Heart left ventricle (tissue), 16 donors: ENCODE data around the gene ZIK1. TPM values are rescaled to one million over a fixed set of nuclear protein-coding genes. Genes with fewer than 3 reads are reported as not detected.

Experiments used
- ATAC-seq, 4 donors: fragments of 200-7000 bp; cut with Tn5 transposase; one replicate each; pipeline ENCODE4 v1.9.1; 2020 to 2022; ENCODE audit warnings: moderate library complexity in 4 of 4, mild to moderate bottlenecking in 3 of 4, moderate number of reproducible peaks in 1 of 4
- DNase-seq, 5 donors: peaks; one replicate each; pipeline ENCODE4 v3.0.0-alpha.2; 2020
- H3K27ac ChIP-seq, 12 donors: fragments of 200-600 bp; sonication (generic) in 4 of 12; one replicate each; pipeline versions ENCODE4 v1.5.0 to v1.8.0; 2016 to 2022; ENCODE audit warnings: mild to moderate bottlenecking in 2 of 12
- H3K27me3 ChIP-seq, 9 donors: fragments of 200-600 bp; sonication (generic) in 2 of 9; one replicate each; pipeline versions ENCODE4 v1.5.1 to v1.8.0; 2016 to 2022; ENCODE audit warnings: mild to moderate bottlenecking in 3 of 9
- H3K36me3 ChIP-seq, 9 donors: fragments of 200-600 bp; sonication (generic) in 2 of 9; one replicate each; pipeline versions ENCODE4 v1.5.0 to v1.8.0; 2018 to 2022; ENCODE audit warnings: mild to moderate bottlenecking in 2 of 9
- H3K4me1 ChIP-seq, 12 donors: fragments of 200-600 bp; sonication (generic) in 4 of 12; one replicate each; pipeline versions ENCODE4 v1.5.0 to v1.8.0; 2016 to 2022; ENCODE audit warnings: mild to moderate bottlenecking in 3 of 12
- H3K4me3 ChIP-seq, 12 donors: fragments of 200-600 bp; sonication (generic) in 4 of 12; one replicate each; pipeline versions ENCODE4 v1.5.0 to v1.8.0; 2017 to 2022; ENCODE audit warnings: mild to moderate bottlenecking in 9 of 12, moderate library complexity in 4 of 12
- H3K9me3 ChIP-seq, 12 donors: fragments of 200-600 bp; sonication (generic) in 4 of 12; one replicate each; pipeline versions ENCODE4 v1.5.0 to v1.8.0; 2016 to 2022; ENCODE audit warnings: mild to moderate bottlenecking in 1 of 12
- CTCF ChIP-seq, 12 donors: fragments of 200-600 bp; sonication (generic) in 4 of 12; IDR thresholded peaks; one replicate each; pipeline versions ENCODE4 v1.5.0 to v1.8.0; 2018 to 2022; ENCODE audit warnings: antibody characterized with exemption in 12 of 12, mild to moderate bottlenecking in 5 of 12
- POLR2A ChIP-seq, 2 donors: fragments of 450-650 bp; IDR thresholded peaks; one replicate each; pipeline ENCODE4 v1.6.1; 2017; ENCODE audit warnings: antibody characterized with exemption in 2 of 2, mild to moderate bottlenecking in 2 of 2, moderate library complexity in 2 of 2
- WGBS, 4 donors: extraction: QIAGEN DNeasy Blood & Tissue Kit in 2 of 4; methylation state at CpG; one replicate each; pipeline versions ENCODE4 v1.1.5 to v1.1.7; 2013 to 2018; 5-methylcytosine and 5-hydroxymethylcytosine counted together
- intact Hi-C, 10 donors: fragments of 100-400 bp; cut with DNase I; formaldehyde crosslinking; loops; one replicate each; pipeline versions ENCODE4 v1.11.1 to v1.14.2; 2022
- polyA plus RNA-seq, 2 donors: library from polyadenylated mRNA; stranded (reverse); fragments of 200-250 nt; gene quantifications; one replicate each; pipeline ENCODE4 v1.2.3, GENCODE V29; 2013
- total RNA-seq, 9 donors: library from RNA; depleted of rRNA in 2 of 9; stranded (reverse); fragments of >200 nt in 2 of 9; fragmentation: NEBNext Ultra II Directional in 3 of 9; extraction: Animal tissue kit (Norgen Biotek cat#: 25700) in 3 of 9; gene quantifications; one replicate each; pipeline versions ENCODE4 v1.1.0 to v1.2.4, GENCODE V29; 2016 to 2023
- donor health status: ischemic (EF 13 %, LVEDD 7.1; RV severe dilation, severe dysfunction).
- donor health status: healthy with polysubstance abuse.
- donor health status: DM: no; HTN: yes; CAD: no.
- donor health status: DM: no; HTN: no; CAD: no.
- donor health status: ischemic (EF 25% LVEDD 6.9; RV normal size, moderate dysfunction).
- donor health status: ischemic (EF 25% LVEDD 5.7; RV mildly dilated, moderate dysfunction).
- donor health status: healthy.
- donor health status: DM: yes; HTN: yes; CAD: no.
- donor health status: ischemic (EF 35%, LVEDD 5.7; RV mildly dilated, moderate dysfunction).
- donor health status: nonischemic (EF 11% LVEDD 7.7; RV severe dilation, severe dysfunction).
- donor health status: DM: yes; HTN: yes; CAD: no.
- donor health status: PGD.
- donor health status: ischemic (EF 29% LVEDD 5.4; RV normal size, mild dysfunction).
- donor health status: nonischemic (EF 23%, LVEDD 6.1; RV moderate dilation, normal function).

Gene ZIK1
- total and polyA plus RNA-seq, 11 donors: 1.1 to 8.0 (median 4.4) TPM

- Histone ChIP-seq H3K4me1 (peaks cover 0 to 16% (median 12%) of the 10 kb centered on the region in 12 donors), H3K9me3 (peaks cover 0 to 52% (median 30%) of the 10 kb centered on the region in 12 donors), H3K27me3 (no peaks in the 10 kb centered on the region), H3K27ac (peak overlapping the region in 9 of 12 donors; percentile 78 to 92 (median 85)), H3K36me3 (peaks cover 4 to 54% (median 37%) of the 10 kb centered on the region in 9 donors), H3K4me3 (peak overlapping the region; percentile 68 to 93 (median 86))
- TF ChIP-seq POLR2A (IDR thresholded peaks at IDR 0.05) (no peak), CTCF (IDR thresholded peaks at IDR 0.05) (no peak)
- peak in 2 of 4 donors; percentile 13 to 51 for ATAC-seq
- WGBS, 4 donors: 31 to 46% (median 37%) methylated on average over 6 of the region's 6 CpGs
- intact Hi-C loops: loop anchor here in 3 of 10 donors (1.0 to 2.0 kb wide), 3 partner anchors 19 to 48 kb away; partner anchors contain the start of genes ZNF551 (in 2 of the 3) and ZNF134 (in 1 of the 3)
- no peak for DNase-seq
These were observed 49.8 kb downstream of the ZIK1 start for GRCh38 chr19:57633832-57634131.

- intact Hi-C loops: no loop called here
- WGBS, 4 donors: 87 to 98% (median 95%) methylated on average over 4 of the region's 4 CpGs
- H3K36me3 ChIP-seq: peaks cover 22 to 80% (median 73%) of the 10 kb centered on the region in 9 donors
- no peak overlapping the region for H3K4me3 ChIP-seq
- peaks cover 0 to 78% (median 53%) of the 10 kb centered on the region in 12 donors for H3K9me3 ChIP-seq
- no peak for ATAC-seq
- no peak overlapping the region for H3K27ac ChIP-seq
- TF ChIP-seq CTCF (IDR thresholded peaks at IDR 0.05) (no peak), POLR2A (IDR thresholded peaks at IDR 0.05) (no peak)
- DNase-seq: no peak
- no peaks in the 10 kb centered on the region for H3K27me3 ChIP-seq
- peaks cover 0 to 17% (median 12%) of the 10 kb centered on the region in 12 donors for H3K4me1 ChIP-seq
These were observed 53.4 kb downstream of the ZIK1 start for GRCh38 chr19:57637379-57637778.

DNA sequence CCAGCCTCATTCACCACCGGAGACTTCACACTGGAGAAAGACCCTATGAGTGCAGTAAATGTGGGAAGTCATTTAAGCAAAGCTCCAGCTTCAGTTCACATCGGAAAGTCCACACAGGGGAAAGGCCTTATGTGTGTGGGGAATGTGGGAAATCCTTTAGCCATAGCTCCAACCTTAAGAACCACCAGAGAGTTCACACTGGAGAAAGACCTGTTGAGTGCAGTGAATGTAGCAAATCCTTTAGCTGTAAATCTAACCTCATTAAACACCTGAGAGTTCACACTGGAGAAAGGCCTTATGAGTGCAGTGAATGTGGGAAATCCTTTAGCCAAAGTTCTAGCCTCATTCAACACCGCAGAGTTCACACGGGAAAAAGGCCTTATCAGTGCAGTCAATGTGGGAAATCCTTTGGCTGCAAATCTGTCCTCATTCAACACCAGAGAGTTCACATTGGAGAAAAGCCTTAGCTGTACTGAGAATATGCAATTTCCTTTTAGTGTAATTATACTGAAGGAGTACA lies 57.8 kb downstream of the ZIK1 start:
- Histone ChIP-seq H3K27me3 (no peaks in the 10 kb centered on the region), H3K36me3 (peaks cover 22 to 73% (median 53%) of the 10 kb centered on the region in 9 donors), H3K4me3 (no peak overlapping the region), H3K9me3 (peaks cover 0 to 87% (median 60%) of the 10 kb centered on the region in 12 donors), H3K4me1 (peaks cover 0 to 9% (median 0%) of the 10 kb centered on the region in 12 donors), H3K27ac (no peak overlapping the region)
- ATAC-seq: no peak
- whole genome bisulfite sequencing, 4 donors: 89 to 98% (median 92%) methylated on average over 4 of the region's 4 CpGs
- TF ChIP-seq CTCF (IDR thresholded peaks at IDR 0.05) (no peak), POLR2A (IDR thresholded peaks at IDR 0.05) (no peak)
- intact Hi-C loops: no loop called here
- no peak for DNase-seq

- Histone ChIP-seq H3K27ac (no peak overlapping the region), H3K36me3 (peaks cover 18 to 66% (median 46%) of the 10 kb centered on the region in 9 donors), H3K4me3 (no peak overlapping the region), H3K9me3 (peaks cover 0 to 81% (median 52%) of the 10 kb centered on the region in 12 donors), H3K27me3 (no peaks in the 10 kb centered on the region), H3K4me1 (peaks cover 0 to 9% (median 0%) of the 10 kb centered on the region in 12 donors)
- intact Hi-C loops: no loop called here
- DNase-seq (no peak), ATAC-seq (no peak)
- no peak for TF ChIP-seq CTCF (IDR thresholded peaks at IDR 0.05)
- no peak for TF ChIP-seq POLR2A (IDR thresholded peaks at IDR 0.05)
- 59 to 74% (median 64%) methylated on average over 4 of the region's 4 CpGs for WGBS, 4 donors
These were observed 58.6 kb downstream of the ZIK1 start for GRCh38 chr19:57642396-57643046.

Other genes starting within 250 kb of the ZIK1 start
- 10 to 100 TPM in 4 of 9 donors, 1 to 10 TPM in 5; 7.0 to 14.5 (median 9.7) TPM for gene ZNF304, start 232.9 kb upstream of the ZIK1 start, total RNA-seq
- 1 to 10 TPM; 2.7 to 6.1 TPM for gene ZNF304, start 232.9 kb upstream of the ZIK1 start, polyA plus RNA-seq
- 10 to 100 TPM in 5 of 9 donors, 1 to 10 TPM in 4; 7.4 to 35.0 (median 12.3) TPM for gene TRAPPC2B, start 220.6 kb upstream of the ZIK1 start, total RNA-seq
- 10 to 100 TPM; 34.4 to 35.6 TPM for gene TRAPPC2B, start 220.6 kb upstream of the ZIK1 start, polyA plus RNA-seq
- 1 to 10 TPM; 1.9 to 3.7 (median 2.6) TPM for gene ZNF547, start 220.6 kb upstream of the ZIK1 start, total RNA-seq
- gene ZNF547, start 220.6 kb upstream of the ZIK1 start, polyA plus RNA-seq: 1 to 10 TPM; 1.7 to 2.0 TPM
- 10 to 100 TPM; 11.6 to 20.3 (median 15.3) TPM for gene ZNF548, start 194.3 kb upstream of the ZIK1 start, total RNA-seq
- 10 to 100 TPM in 1 of 2 donors, 1 to 10 TPM in 1; 5.1 to 12.0 TPM for gene ZNF548, start 194.3 kb upstream of the ZIK1 start, polyA plus RNA-seq
- 10 to 100 TPM in 2 of 9 donors, 1 to 10 TPM in 7; 3.9 to 13.5 (median 9.0) TPM for gene ZNF17, start 173.0 kb upstream of the ZIK1 start, total RNA-seq
- 1 to 10 TPM; 3.2 to 8.5 TPM for gene ZNF17, start 173.0 kb upstream of the ZIK1 start, polyA plus RNA-seq
- 1 to 10 TPM; 2.0 to 8.2 (median 3.7) TPM for gene ZNF749, start 148.8 kb upstream of the ZIK1 start, total RNA-seq
- 10 to 100 TPM in 1 of 2 donors, 1 to 10 TPM in 1; 1.2 to 17.4 TPM for gene ZNF749, start 148.8 kb upstream of the ZIK1 start, polyA plus RNA-seq
- gene VN1R1, start 127.0 kb upstream of the ZIK1 start, total RNA-seq: 1 to 10 TPM; 2.1 to 6.2 (median 3.0) TPM
- 1 to 10 TPM; 1.6 to 2.2 TPM for gene VN1R1, start 127.0 kb upstream of the ZIK1 start, polyA plus RNA-seq
- 10 to 100 TPM; 15.7 to 30.1 (median 24.1) TPM for gene ZNF772, start 106.6 kb upstream of the ZIK1 start, total RNA-seq
- gene ZNF772, start 106.6 kb upstream of the ZIK1 start, polyA plus RNA-seq: 1 to 10 TPM; 4.2 to 9.1 TPM
- gene ZNF419, start 96.4 kb upstream of the ZIK1 start, total RNA-seq: 10 to 100 TPM in 3 of 9 donors, 1 to 10 TPM in 6; 5.6 to 11.5 (median 7.9) TPM
- gene ZNF419, start 96.4 kb upstream of the ZIK1 start, polyA plus RNA-seq: 1 to 10 TPM; 6.2 to 7.3 TPM
- gene ZNF773, start 84.2 kb upstream of the ZIK1 start, total RNA-seq: 1 to 10 TPM; 4.1 to 7.3 (median 4.9) TPM
- gene ZNF773, start 84.2 kb upstream of the ZIK1 start, polyA plus RNA-seq: 1 to 10 TPM; 4.4 to 5.5 TPM
- 1 to 10 TPM; 2.5 to 5.2 (median 3.7) TPM for gene ZNF549, start 56.8 kb upstream of the ZIK1 start, total RNA-seq
- 1 to 10 TPM; 2.6 to 3.3 TPM for gene ZNF549, start 56.8 kb upstream of the ZIK1 start, polyA plus RNA-seq
- 10 to 100 TPM in 1 of 9 donors, 1 to 10 TPM in 8; 3.6 to 10.1 (median 7.0) TPM for gene ZNF550, start 24.3 kb upstream of the ZIK1 start, total RNA-seq
- gene ZNF550, start 24.3 kb upstream of the ZIK1 start, polyA plus RNA-seq: 1 to 10 TPM; 4.2 to 4.8 TPM
- 1 to 10 TPM; 3.3 to 7.3 (median 5.1) TPM for gene ZNF416, start 5.2 kb upstream of the ZIK1 start, total RNA-seq
- 1 to 10 TPM; 1.8 to 3.8 TPM for gene ZNF416, start 5.2 kb upstream of the ZIK1 start, polyA plus RNA-seq
- 1 to 10 TPM; 2.7 to 7.5 (median 3.9) TPM for gene ZNF530, start 15.7 kb downstream of the ZIK1 start, total RNA-seq
- 1 to 10 TPM; 4.9 to 8.7 TPM for gene ZNF530, start 15.7 kb downstream of the ZIK1 start, polyA plus RNA-seq
- gene ZNF134, start 30.1 kb downstream of the ZIK1 start, total RNA-seq: 10 to 100 TPM; 12.6 to 15.8 (median 13.8) TPM
- gene ZNF134, start 30.1 kb downstream of the ZIK1 start, polyA plus RNA-seq: 10 to 100 TPM in 1 of 2 donors, 1 to 10 TPM in 1; 5.3 to 14.7 TPM
- 10 to 100 TPM in 4 of 9 donors, 1 to 10 TPM in 5; 6.8 to 14.4 (median 9.0) TPM for gene ZNF211, start 49.0 kb downstream of the ZIK1 start, total RNA-seq
- gene ZNF211, start 49.0 kb downstream of the ZIK1 start, polyA plus RNA-seq: 10 to 100 TPM in 1 of 2 donors, 1 to 10 TPM in 1; 5.6 to 11.4 TPM
- gene ZSCAN4, start 84.8 kb downstream of the ZIK1 start, total RNA-seq: under 1 TPM in 1 of 9 donors, not detected in 8; 0.14 TPM
- gene ZSCAN4, start 84.8 kb downstream of the ZIK1 start, polyA plus RNA-seq: under 1 TPM; 0.03 to 0.11 TPM
- gene ZNF551, start 97.8 kb downstream of the ZIK1 start, total RNA-seq: 10 to 100 TPM in 1 of 9 donors, 1 to 10 TPM in 8; 3.0 to 11.3 (median 4.3) TPM
- gene ZNF551, start 97.8 kb downstream of the ZIK1 start, polyA plus RNA-seq: 1 to 10 TPM; 2.4 to 3.9 TPM
- 1 to 10 TPM; 1.4 to 5.3 (median 4.0) TPM for gene ZNF154, start 125.1 kb downstream of the ZIK1 start, total RNA-seq
- gene ZNF154, start 125.1 kb downstream of the ZIK1 start, polyA plus RNA-seq: 1 to 10 TPM; 1.4 to 4.3 TPM
- 10 to 100 TPM in 2 of 9 donors, 1 to 10 TPM in 7; 5.1 to 10.7 (median 7.6) TPM for gene ZNF671, start 143.5 kb downstream of the ZIK1 start, total RNA-seq
- gene ZNF671, start 143.5 kb downstream of the ZIK1 start, polyA plus RNA-seq: 1 to 10 TPM; 4.6 to 4.9 TPM
- 10 to 100 TPM in 7 of 9 donors, 1 to 10 TPM in 2; 8.1 to 17.3 (median 12.9) TPM for gene ZNF776, start 162.7 kb downstream of the ZIK1 start, total RNA-seq
- gene ZNF776, start 162.7 kb downstream of the ZIK1 start, polyA plus RNA-seq: 1 to 10 TPM; 4.8 to 9.6 TPM
- gene ZNF586, start 185.5 kb downstream of the ZIK1 start, total RNA-seq: 10 to 100 TPM in 7 of 9 donors, 1 to 10 TPM in 2; 6.7 to 13.3 (median 11.9) TPM
- 1 to 10 TPM; 8.5 to 9.2 TPM for gene ZNF586, start 185.5 kb downstream of the ZIK1 start, polyA plus RNA-seq
- 1 to 10 TPM; 2.6 to 5.2 (median 3.9) TPM for gene ZNF552, start 230.8 kb downstream of the ZIK1 start, total RNA-seq
- gene ZNF552, start 230.8 kb downstream of the ZIK1 start, polyA plus RNA-seq: 1 to 10 TPM; 1.7 to 3.4 TPM
- 1 to 10 TPM; 4.6 to 9.2 (median 6.5) TPM for gene ZNF587B, start 246.2 kb downstream of the ZIK1 start, total RNA-seq
- 1 to 10 TPM; 2.9 to 5.9 TPM for gene ZNF587B, start 246.2 kb downstream of the ZIK1 start, polyA plus RNA-seq